Loucy (cell line): ENCODE results near the gene TANGO6.

Experiments used
- CTCF ChIP-seq: fragments of 200-600 bp; sonication (generic); conservative IDR thresholded peaks from 2 replicates; pipeline ENCODE4 v1.5.1; 2014; ENCODE audit warnings: mild to moderate bottlenecking, antibody characterized with exemption, low read length
- EZH2phosphoT487 ChIP-seq: fragments of 200-600 bp; IDR thresholded peaks from 2 replicates; pipeline ENCODE4 v1.6.1; 2018; ENCODE audit warnings: antibody characterized with exemption, mild to moderate bottlenecking, moderate library complexity, borderline replicate concordance

GRCh38 chr16:68980695-68981315, 137.5 kb downstream of the TANGO6 start:
- no peak for TF ChIP-seq CTCF
- TF ChIP-seq EZH2phosphoT487 = no peak
